ENCODE data around the gene VAV3.

The VAV3 gene

DNA sequence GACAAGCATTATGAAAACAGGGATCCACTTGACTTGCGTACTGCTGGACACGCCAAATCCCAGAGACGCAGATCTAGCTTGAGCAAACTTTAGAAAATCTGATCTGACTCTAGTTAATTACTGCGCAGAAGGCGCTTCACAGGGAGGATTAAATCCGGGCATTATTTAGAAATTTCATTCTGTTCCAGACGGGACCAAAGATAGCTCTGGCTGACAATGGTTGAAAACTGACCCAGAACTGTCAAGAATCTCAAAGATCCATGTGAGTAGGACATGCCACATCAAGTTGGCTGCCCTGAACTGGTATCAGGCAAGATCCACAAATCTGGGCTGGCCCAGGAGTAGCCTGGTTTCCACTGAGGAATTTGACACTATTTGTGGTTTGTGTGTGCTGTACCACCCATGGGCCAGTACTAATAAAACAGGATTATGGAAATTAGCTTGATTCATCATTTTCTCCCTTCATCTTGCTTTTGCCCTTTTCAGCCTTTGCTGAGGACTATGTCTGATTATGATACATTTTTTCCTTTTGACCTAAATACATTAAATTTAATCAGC is 171.0 kb downstream of the VAV3 start:
- no peak for DNase-seq (ENCODE audit: low read depth)

- DNase-seq (ENCODE audit: low read depth): no peak
Observed at GRCh38 chr1:107791348-107791747, 173.6 kb downstream of the VAV3 start.

DNA sequence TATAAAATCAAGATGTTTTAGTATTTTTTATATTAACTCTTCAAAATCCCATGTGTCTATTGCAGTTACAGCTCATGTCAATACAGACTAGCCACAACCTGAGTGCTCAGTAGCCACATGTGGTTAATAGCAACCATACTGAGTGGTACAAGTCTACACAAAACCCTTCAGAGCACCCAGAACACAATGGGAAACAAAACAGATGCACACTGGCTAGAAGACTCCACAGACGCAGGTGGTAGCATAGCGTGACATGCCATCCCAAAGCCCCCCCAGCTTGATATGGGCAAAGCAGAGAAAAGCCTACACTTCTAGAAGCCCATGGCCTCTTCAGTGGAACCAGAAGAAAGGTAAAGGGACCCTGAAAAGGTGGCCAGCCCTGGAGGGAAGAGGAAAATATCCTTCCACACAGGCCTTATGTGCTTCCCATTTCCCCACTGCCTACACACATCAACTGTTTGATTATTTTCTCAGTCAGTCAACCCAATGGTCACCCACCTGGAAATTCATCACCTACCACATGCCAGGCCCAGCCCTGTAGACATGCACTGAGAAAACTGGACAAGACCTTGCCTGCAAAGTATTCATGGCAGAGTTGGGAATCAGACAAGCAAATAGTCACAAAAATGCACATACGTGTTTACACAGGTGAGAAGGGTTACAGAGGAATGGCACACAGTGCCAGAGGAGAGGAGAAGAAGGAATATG is 175.0 kb downstream of the VAV3 start:
- no peak for DNase-seq (ENCODE audit: low read depth)

DNA sequence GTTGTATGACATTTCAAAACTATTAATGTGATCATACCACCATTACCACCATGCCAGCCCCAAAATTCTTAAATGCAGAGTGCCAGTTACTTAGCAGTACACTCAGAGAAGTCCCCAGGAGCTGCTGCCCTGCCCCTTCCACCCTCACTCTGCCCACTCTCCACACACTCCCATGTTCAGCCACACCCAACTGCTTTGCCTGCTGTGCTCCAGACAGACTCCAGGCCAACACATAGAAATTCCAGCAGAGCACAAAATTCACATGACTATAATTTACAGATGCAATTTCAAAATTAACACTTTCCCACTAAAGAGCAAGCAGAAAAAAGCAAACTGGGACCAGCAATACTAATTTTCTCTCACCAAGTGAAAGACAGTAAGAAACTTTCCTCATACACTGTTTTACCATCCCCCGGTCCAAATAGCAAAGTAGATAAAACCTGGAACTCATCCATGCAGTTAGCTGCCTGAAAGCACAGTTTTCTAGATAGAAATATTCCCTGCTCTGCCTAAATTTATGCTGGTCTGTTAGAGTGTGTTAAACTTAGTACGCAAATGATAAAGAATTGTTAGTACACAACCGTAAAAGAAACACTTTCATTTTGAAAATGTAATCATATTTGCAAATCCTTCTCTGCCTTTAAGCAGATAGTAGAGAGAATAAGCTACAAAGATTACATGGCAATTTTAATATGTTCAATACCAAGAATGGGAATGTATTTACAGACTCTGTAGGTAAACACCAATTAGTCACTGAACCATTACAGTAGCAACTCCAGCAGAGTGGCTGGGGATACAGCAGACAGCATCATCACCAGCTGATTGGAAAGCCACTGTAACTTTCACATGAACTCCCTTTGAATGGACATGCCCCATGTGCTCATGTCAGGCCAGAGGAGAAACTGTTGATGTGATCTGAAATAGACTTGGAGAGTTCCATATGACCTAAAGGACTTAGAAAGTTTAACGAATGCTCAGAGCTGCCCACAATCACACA is 176.5 kb downstream of the VAV3 start:
- no peak for DNase-seq (ENCODE audit: low read depth)

DNA sequence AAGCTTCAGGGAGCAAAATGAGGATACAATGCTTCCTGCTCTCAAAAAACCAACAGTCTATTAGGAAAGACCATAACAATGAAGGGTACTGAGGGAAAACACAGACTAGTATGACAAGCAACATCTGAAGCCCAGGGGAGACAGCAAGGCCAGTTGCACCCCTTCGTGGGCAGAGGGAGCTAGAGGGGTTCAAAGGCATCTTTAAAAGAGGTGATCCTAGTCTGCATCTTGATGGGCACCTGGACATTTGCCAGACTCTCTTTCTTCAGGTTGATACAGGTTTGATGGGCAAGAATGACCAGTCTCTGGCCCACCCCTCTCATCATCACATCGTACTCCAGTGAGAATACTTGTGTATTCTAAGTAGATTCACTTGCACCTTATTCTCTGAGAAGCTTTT is 177.7 kb downstream of the VAV3 start:
- peak; percentile 7 for DNase-seq (ENCODE audit: low read depth)

GRCh38 chr1:107786203-107786845 is 178.7 kb downstream of the VAV3 start:
- no peak for DNase-seq (ENCODE audit: low read depth)

GRCh38 chr1:107785496-107786202 is 179.3 kb downstream of the VAV3 start:
- no peak for DNase-seq (ENCODE audit: low read depth)

- DNase-seq (ENCODE audit: low read depth): no peak
Observed at GRCh38 chr1:107782217-107782845, 182.6 kb downstream of the VAV3 start.

DNA sequence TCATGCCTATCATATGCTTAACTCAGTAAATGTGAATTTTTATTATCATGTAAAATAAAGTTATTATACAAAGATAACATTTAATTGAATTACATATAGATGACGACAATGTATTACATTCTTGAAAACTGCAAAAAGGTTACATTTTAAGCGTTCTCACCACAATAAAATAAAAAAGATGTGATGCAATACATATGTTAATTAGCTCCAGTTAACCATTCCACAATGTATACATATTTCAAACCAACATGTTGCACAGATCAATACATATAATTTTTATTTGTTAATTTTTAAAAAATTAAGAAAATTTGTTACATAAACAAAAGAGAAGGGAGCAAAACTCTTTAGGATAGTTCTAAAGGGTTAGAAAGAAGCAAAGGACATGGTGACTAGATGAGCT is 183.7 kb downstream of the VAV3 start:
- DNase-seq (ENCODE audit: low read depth): no peak

DNA sequence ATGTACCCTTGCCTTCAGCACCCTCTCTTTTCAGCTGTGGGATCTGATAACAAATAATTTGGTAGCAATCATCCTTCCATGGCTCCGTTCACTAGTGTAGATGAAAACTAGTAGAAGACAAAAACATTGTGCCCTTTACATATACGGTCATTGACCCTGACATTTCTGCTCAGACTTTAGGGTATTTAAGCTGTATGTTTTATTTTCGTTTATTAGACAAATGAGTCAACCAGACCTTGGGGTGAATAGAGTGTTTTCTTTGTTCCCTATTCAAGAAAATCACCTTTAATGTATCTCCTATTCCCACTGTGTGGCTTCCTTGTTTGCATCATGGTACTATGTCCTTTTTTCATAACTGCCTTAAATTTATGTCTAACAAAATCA is 187.3 kb downstream of the VAV3 start:
- DNase-seq (ENCODE audit: low read depth): no peak

DNA sequence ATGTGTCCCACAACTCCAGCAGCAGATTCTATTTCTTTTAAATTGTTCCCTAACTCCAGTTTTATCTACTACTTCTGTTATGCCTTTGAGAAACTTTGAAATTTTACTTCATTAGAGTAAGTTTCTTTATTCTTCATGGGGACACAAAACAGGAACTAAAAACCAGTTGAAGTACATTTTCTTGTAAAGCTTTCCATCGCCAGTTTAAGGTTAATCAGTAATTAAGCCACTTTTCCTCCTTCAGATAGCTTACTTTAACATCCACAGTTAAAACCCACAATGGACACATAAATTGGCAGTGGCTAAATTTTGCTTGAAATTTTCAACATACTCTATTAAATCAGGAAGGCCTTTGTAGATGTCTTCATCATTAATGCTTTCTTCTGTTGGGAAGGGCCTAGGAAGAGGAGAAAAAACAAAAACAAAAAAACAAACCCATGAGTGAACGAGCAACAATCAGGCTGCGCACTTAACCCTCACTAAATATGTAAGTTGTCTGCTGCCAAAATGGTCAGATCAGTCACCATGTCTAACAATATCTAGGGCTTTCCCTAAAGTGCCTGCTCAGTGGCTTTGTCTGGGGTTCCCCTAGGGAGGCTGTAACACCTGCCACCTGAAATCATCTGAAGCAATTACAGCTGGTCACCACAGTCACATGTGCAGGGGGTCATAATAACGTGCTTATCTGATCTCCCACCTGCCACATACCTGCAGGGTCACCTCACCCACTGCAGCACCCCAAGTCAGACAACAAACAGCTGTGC is 187.9 kb downstream of the VAV3 start:
- no peak for DNase-seq (ENCODE audit: low read depth)

DNA sequence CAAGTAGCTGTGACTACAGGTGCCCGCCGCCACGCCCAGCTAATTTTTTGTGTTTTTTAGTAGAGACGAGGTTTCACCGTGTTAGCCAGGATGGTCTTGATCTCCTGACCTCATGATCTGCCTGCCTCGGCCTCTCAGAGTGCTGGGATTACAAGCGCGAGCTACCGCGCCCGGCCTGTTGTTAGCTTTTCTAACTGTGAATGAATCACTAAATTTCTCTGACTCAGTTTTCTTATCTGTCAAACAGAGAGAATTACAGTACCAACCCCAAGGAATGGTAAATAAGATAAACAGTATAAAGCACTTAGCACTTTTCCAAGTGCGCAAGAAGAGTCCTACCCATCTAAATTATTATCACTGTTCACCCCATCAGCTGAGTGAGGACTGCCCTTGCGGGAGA is 193.6 kb downstream of the VAV3 start:
- DNase-seq (ENCODE audit: low read depth): no peak

- DNase-seq (ENCODE audit: low read depth): no peak
Observed at GRCh38 chr1:107767156-107767582, 197.8 kb downstream of the VAV3 start.

GRCh38 chr1:107766533-107766932 is 198.4 kb downstream of the VAV3 start:
- DNase-seq (ENCODE audit: low read depth): no peak

DNA sequence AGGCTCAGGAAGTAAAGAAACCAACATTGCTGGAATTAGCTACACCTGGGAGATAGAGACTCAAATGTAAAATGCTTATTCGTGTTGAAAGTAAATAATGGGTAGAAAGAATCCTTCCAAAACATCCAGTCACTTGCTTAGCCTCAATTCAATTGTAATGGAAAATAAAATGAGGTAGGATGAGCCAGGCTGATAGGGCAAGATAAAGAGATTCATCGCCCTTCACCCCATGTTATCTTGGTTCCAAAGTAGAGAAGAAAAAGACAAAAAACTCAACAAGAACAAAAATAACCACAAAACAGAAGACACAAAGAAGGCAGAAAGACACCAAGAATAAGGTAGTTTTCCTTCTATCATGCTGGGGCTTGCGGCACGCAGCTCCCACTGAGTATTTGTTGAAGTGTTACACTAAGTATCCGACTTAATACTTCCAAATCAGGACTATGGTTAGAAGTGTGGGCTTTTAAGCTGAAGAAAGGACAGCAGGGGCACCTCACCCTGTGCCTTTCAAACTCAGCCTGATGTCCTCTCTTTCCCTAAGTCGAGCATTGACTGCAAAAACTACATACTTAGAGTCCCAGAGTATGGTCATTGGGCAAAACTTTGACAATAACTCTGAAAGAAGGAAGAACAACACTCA is 202.1 kb downstream of the VAV3 start:
- DNase-seq (ENCODE audit: low read depth): no peak

- no peak for DNase-seq (ENCODE audit: low read depth)
Observed at GRCh38 chr1:107760065-107760464, 204.9 kb downstream of the VAV3 start.

DNA sequence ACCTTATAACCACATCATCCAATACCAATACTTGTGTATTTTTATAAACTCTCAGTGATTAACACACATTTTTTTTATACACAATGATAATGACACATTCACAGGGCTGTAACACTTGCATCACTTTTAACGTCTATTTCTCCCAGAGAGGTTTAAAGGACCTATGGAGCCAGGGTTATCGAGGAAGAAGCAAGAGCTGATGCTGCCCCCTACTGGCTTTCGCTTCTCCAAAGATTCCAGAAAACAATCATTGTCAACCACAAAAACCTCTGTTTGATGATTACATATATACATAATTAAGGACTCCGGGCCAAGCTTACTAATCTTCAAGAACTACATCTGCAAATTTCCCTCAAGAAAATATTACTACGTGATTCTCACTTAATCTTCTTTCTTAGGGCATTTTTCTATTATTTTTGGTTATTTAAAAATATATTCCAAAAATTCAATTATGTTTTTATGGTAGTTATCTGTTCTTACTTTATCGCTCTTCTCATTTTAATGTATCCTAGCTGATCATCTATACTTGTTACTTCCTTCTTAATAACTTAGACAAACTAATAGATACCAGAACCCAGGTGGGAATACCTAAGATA is 214.5 kb downstream of the VAV3 start:
- DNase-seq (ENCODE audit: low read depth): peak; percentile 34

DNA sequence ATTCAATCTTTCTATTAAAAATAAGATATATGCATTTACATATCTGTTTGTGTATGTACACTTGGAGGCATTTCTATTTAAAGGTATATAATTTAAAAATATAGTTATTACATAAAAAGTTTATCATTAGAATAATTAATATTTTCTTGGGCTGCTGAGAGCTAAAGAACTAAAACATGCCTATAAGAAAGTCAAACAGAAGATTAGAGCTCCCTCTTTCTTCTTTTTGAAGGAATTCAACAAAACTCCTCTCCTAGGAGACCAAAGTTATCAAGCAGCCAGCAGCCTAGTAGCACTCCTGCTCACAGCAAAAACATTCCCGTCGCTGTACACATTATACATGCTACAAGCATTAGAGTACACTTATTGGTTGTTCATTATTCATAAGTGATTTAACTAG is 216.4 kb downstream of the VAV3 start:
- DNase-seq (ENCODE audit: low read depth): no peak

DNA sequence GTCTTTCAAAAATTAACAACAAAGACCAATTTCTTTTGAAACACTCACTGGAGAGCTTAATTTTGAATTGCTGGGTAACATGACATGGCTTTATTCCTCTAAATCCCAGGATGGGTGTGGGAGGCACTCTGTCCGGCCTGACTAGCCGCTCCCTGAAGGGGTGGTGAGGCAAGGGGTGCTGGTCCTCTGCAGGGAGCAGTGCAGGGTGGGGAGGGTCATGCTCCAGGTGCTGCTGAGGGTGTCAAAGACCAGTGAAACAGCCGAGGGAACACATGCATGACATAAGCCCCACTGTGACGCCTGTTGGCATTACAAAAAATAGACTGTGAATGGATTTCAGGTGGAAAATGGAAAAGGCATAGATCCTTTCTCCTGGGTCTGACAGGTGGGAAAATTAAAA is 223.7 kb downstream of the VAV3 start:
- no peak for DNase-seq (ENCODE audit: low read depth)

GRCh38 chr1:107740579-107740978 is 224.4 kb downstream of the VAV3 start:
- no peak for DNase-seq (ENCODE audit: low read depth)

All from activated T-cell treated with anti-CD3 and anti-CD28 coated beads for 48 hours (primary cell).